ENCODE data around the gene KLHL36. TPM values are rescaled to one million over a fixed set of nuclear protein-coding genes. Genes with fewer than 3 reads are reported as not detected.

Gene KLHL36
- polyA plus RNA-seq, 1 of the 3 experiments (the other 2 are of a cell fraction): 39.8 TPM

GRCh38 chr16:84665359-84665758, 17.0 kb downstream of the KLHL36 start:
- H3K79me2 ChIP-seq (ENCODE audit: insufficient read depth): peaks cover 6% of the 10 kb centered on the region
- ChIA-PET CTCF (interaction anchor here (1.0 to 3.5 kb wide), 6 partner anchors 10 to 154 kb away, joined by 3 to 20 read pairs (median 6); no protein-coding TSS in a partner anchor), POLR2A (interaction anchor here (0.6 kb wide), 1 partner anchor 9 kb away, joined by 3 read pairs; no protein-coding TSS in a partner anchor)
- H3F3A ChIP-seq (replicated peaks; ENCODE audit: insufficient read depth): peaks cover 3% of the 10 kb centered on the region
- H3K9me3 ChIP-seq: no peaks in the 10 kb centered on the region
- H3K9me2 ChIP-seq: no peaks in the 10 kb centered on the region
- H3K4me2 ChIP-seq: no peak overlapping the region
- 69% methylated on average over 2 of the region's 2 CpGs for WGBS (ENCODE audit: low lambda C conversion rate)
- TF ChIP-seq TAF1 (IDR thresholded peaks at IDR 0.05; ENCODE audit: borderline replicate concordance, low read depth, low read length): no peak
- TF ChIP-seq FOSL2 (IDR thresholded peaks at IDR 0.05; ENCODE audit: borderline replicate concordance, low read depth): no peak
- TF ChIP-seq ZBTB33 (IDR thresholded peaks at IDR 0.05; ENCODE audit: borderline replicate concordance, low read depth): no peak
- TF ChIP-seq EP300 (IDR thresholded peaks at IDR 0.05; ENCODE audit: borderline replicate concordance in 1 of 2, low read depth in 1 of 2, low read length in 1 of 2): no peak
- no peak for TF ChIP-seq GABPA (IDR thresholded peaks at IDR 0.05; ENCODE audit: low read depth)
- TF ChIP-seq SMC3 (IDR thresholded peaks at IDR 0.05; ENCODE audit: low read depth, low read length): no peak
- TF ChIP-seq MEF2A (IDR thresholded peaks at IDR 0.05; ENCODE audit: borderline replicate concordance, low read depth): no peak
- TF ChIP-seq MAX (IDR thresholded peaks at IDR 0.05; ENCODE audit: low read depth): no peak
- TF ChIP-seq ELF1 (IDR thresholded peaks at IDR 0.05): no peak
- no peak for TF ChIP-seq USF1 (IDR thresholded peaks at IDR 0.05; ENCODE audit: borderline replicate concordance, low read depth)
- no peak for TF ChIP-seq RCOR1 (IDR thresholded peaks at IDR 0.05; ENCODE audit: low read length)
- TF ChIP-seq RAD21 (IDR thresholded peaks at IDR 0.05; ENCODE audit: low read length): no peak
- no peak for TF ChIP-seq MXI1 (IDR thresholded peaks at IDR 0.05; ENCODE audit: low read depth, low read length)
- TF ChIP-seq PBX3 (IDR thresholded peaks at IDR 0.05): no peak
- TF ChIP-seq EZH2phosphoT487 (IDR thresholded peaks at IDR 0.05; ENCODE audit: borderline replicate concordance, low read depth): no peak
- no peak overlapping the region for H3K9ac ChIP-seq
- 0 out of 2 replicates have a peak, but pooled peaks cover 8% of the 10 kb centered on the region for H4K20me1 ChIP-seq (ENCODE audit: insufficient read depth)
- H3K4me1 ChIP-seq (ENCODE audit: control insufficient read depth in 1 of 2, insufficient read depth in 2 of 2, low read depth in 1 of 2, low read length in 1 of 2): peaks cover 0 to 16% of the 10 kb centered on the region in 2 experiments; a peak in 3 of 4 replicates
- H3K27me3 ChIP-seq (ENCODE audit: insufficient read depth): no peaks in the 10 kb centered on the region
- no peak overlapping the region for H3K4me3 ChIP-seq (ENCODE audit: low read depth in 2 of 2, low read length in 1 of 2)
- no peak overlapping the region for H2AFZ ChIP-seq (ENCODE audit: low read depth)
- no peak for DNase-seq
- H3K27ac ChIP-seq (ENCODE audit: low read depth in 2 of 2, low read length in 1 of 2): no peak overlapping the region
- H3K36me3 ChIP-seq (replicated peaks in 1 of 2; ENCODE audit: control insufficient read depth in 1 of 2, insufficient read depth in 2 of 2, low read length in 1 of 2): peaks cover 19 to 42% of the 10 kb centered on the region in 2 experiments

Data from SK-N-SH (cell line).